D721Med (cell line): ENCODE measurements around the gene PRDM11.

Experiments used
- DNase-seq: peaks from one replicate; pipeline ENCODE4 v3.0.0; 2011; ENCODE audit warnings: low spot score; ENCODE audit not compliant: insufficient read length
- FAIRE-seq: peaks from 2 replicates; lab custom pipeline; 2011; peaks lifted over from hg19 to GRCh38; lab: Jason Lieb, UNC
- CTCF ChIP-seq: IDR thresholded peaks from 2 replicates; pipeline ENCODE4 v1.5.1; 2012; ENCODE audit warnings: mild to moderate bottlenecking, control low read depth; ENCODE audit not compliant: insufficient read depth; ENCODE audit errors: missing control alignments

PRDM11 gene

GRCh38 chr11:45181193-45181888 is 34.9 kb downstream of the PRDM11 start:
- no peak for FAIRE-seq
- TF ChIP-seq CTCF = no peak
- DNase-seq = no peak

DNA sequence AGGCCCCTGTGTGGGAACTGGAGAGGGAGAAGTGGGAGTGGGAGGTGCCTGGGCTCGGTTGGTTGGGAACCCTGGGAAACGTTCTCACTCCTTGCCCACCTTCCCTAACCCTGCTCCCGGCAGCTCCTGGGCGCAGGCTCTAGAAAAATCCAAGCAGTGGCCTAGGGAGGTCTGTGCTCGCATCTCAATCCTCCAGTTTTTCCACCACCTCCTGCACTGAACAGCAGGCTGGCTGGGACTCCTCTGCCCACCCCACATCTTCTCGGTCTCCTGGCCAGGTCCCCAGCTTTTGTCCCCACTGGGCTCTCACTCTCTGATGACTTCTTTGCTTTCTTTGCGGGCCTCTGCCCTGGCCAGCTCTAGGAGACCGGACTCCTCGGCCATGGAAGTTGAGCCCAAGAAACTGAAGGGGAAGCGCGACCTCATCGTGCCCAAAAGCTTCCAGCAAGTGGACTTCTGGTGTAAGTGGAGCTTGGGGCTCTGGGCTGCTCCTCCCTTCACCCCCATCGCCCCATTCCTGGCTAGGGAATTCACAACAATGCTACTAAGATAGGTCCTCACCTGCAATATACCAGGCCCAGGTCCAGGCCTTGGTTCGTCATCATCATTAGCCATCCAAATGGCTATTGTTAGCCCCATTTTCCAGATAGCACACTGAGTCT is 35.6 kb downstream of the PRDM11 start:
- no peak for FAIRE-seq
- DNase-seq = no peak
- TF ChIP-seq CTCF = no peak

- DNase-seq = no peak
Measured at GRCh38 chr11:45182902-45183301, 36.5 kb downstream of the PRDM11 start.

GRCh38 chr11:45184640-45185039 is 38.2 kb downstream of the PRDM11 start:
- DNase-seq (no peak), FAIRE-seq (no peak)
- TF ChIP-seq CTCF = no peak

More at GRCh38 chr11:45182902-45183301, 36.5 kb downstream of the PRDM11 start:
- peak; percentile 11 for TF ChIP-seq CTCF
- no peak for FAIRE-seq

- no peak for DNase-seq
- FAIRE-seq = no peak
- no peak for TF ChIP-seq CTCF
Measured at GRCh38 chr11:45185228-45185729, 38.8 kb downstream of the PRDM11 start.

- TF ChIP-seq CTCF = no peak
- DNase-seq = no peak
- FAIRE-seq = no peak
Measured at GRCh38 chr11:45187375-45187774, 40.9 kb downstream of the PRDM11 start.

GRCh38 chr11:45188127-45188526 is 41.7 kb downstream of the PRDM11 start:
- DNase-seq = no peak
- TF ChIP-seq CTCF = no peak
- no peak for FAIRE-seq
